ENCODE results near the gene GON4L. TPM values are rescaled to one million over a fixed set of nuclear protein-coding genes. Genes with fewer than 3 reads are reported as not detected.
A peak's percentile ranks its signal among the peaks of the same experiment; 100 is the strongest.
"Not testable (repeated sequence)": the region's sequence is repeated elsewhere in the genome, so short reads cannot be mapped to it uniquely, and the experiment has no call there.

GON4L gene
- total and polyA plus RNA-seq, 2 experiments from 2014 or later, result 45.2 to 93.1 TPM

- Histone ChIP-seq H3F3A (replicated peaks; ENCODE audit: low read depth) (peaks cover 3% of the 10 kb centered on the region; the same call in 1 of the 2 replicates), H4K20me1 (replicated peaks; ENCODE audit: insufficient read depth) (peaks cover 2% of the 10 kb centered on the region), H3K4me3 (no peak overlapping the region), H3K4me1 (ENCODE audit: insufficient read depth) (no peaks in the 10 kb centered on the region), H3K4me2 (no peak overlapping the region), H3K9me2 (ENCODE audit: insufficient read depth) (no peaks in the 10 kb centered on the region), H3K27ac (ENCODE audit: low read depth) (peak overlapping the region; percentile 78; the same call in 1 of the 2 replicates), H3K27me3 (ENCODE audit: insufficient read depth) (no peaks in the 10 kb centered on the region), H3K79me2 (replicated peaks; ENCODE audit: insufficient read depth) (peaks cover 69% of the 10 kb centered on the region), H2AFZ (no peak overlapping the region), H3K36me3 (ENCODE audit: insufficient read depth) (peaks cover 5% of the 10 kb centered on the region; the same call in 1 of the 2 replicates)
- peaks cover 37% of the 10 kb centered on the region for H3K36me3 Mint-ChIP-seq (ENCODE audit: low read depth)
- H3K9me3 Mint-ChIP-seq, result no peaks in the 10 kb centered on the region; the same call in 2 of the 3 replicates
- H3K27ac Mint-ChIP-seq, result no peak overlapping the region
- no peak for ATAC-seq
- no peak for DNase-seq (ENCODE audit: low spot score)
- H3K27me3 Mint-ChIP-seq (ENCODE audit: insufficient read depth, low read depth, poor library complexity), result peaks cover 4% of the 10 kb centered on the region
- peaks cover 9% of the 10 kb centered on the region for H3K4me1 Mint-ChIP-seq
- H3K4me3 Mint-ChIP-seq, result no peak overlapping the region
- TF ChIP-seq EZH2phosphoT487 (IDR thresholded peaks at IDR 0.05; ENCODE audit: unreplicated experiment) (no peak), REST (IDR thresholded peaks at IDR 0.05; ENCODE audit: unreplicated experiment) (no peak), CREB1 (CRISPR knock-in tag; IDR thresholded peaks at IDR 0.05; ENCODE audit: low read depth) (no peak), NANOG (IDR thresholded peaks at IDR 0.05; ENCODE audit: borderline replicate concordance) (no peak), ZNF331 (CRISPR knock-in tag; IDR thresholded peaks at IDR 0.05; ENCODE audit: low read depth) (no peak), EZH2 (IDR thresholded peaks at IDR 0.05; ENCODE audit: low read depth, unreplicated experiment) (no peak), STAT1 (IDR thresholded peaks at IDR 0.05; ENCODE audit: unreplicated experiment) (no peak), ZNF114 (CRISPR knock-in tag; IDR thresholded peaks at IDR 0.05) (no peak), ETS1 (IDR thresholded peaks at IDR 0.05) (no peak), ZNF462 (CRISPR knock-in tag; IDR thresholded peaks at IDR 0.05) (no peak)
Observed at GRCh38 chr1:155835548-155835947, 21.5 kb downstream of the GON4L start.

GRCh38 chr1:155834927-155835399 is 22.1 kb downstream of the GON4L start:
- H2AFZ ChIP-seq; H3K4me1 Mint-ChIP-seq; H3K4me3 ChIP-seq; DNase-seq (ENCODE audit: low spot score); H3K27me3 Mint-ChIP-seq (ENCODE audit: insufficient read depth, low read depth, poor library complexity); H3K4me3 Mint-ChIP-seq; H4K20me1 ChIP-seq (replicated peaks; ENCODE audit: insufficient read depth); ATAC-seq; H3K9me2 ChIP-seq (ENCODE audit: insufficient read depth); H3K4me1 ChIP-seq (ENCODE audit: insufficient read depth); H3K27ac ChIP-seq (ENCODE audit: low read depth); H3K27me3 ChIP-seq (ENCODE audit: insufficient read depth); H3F3A ChIP-seq (replicated peaks; ENCODE audit: low read depth); H3K4me2 ChIP-seq; H3K27ac Mint-ChIP-seq; H3K9me3 Mint-ChIP-seq; H3K36me3 ChIP-seq (ENCODE audit: insufficient read depth): not testable (repeated sequence)
- peaks cover 63% of the 10 kb centered on the region for H3K79me2 ChIP-seq (replicated peaks; ENCODE audit: insufficient read depth)
- H3K36me3 Mint-ChIP-seq (ENCODE audit: low read depth), result peaks cover 37% of the 10 kb centered on the region
